Left colon (tissue), 2 donors: ENCODE results near the gene SHMT2. TPM values are rescaled to one million over a fixed set of nuclear protein-coding genes. Genes with fewer than 3 reads are reported as not detected.

Source experiments
- ATAC-seq: fragments of 200-7000 bp; cut with Tn5 transposase; one replicate; pipeline ENCODE4 v1.9.1; 2020; ENCODE audit warnings: mild to moderate bottlenecking, moderate library complexity
- DNase-seq, 2 donors: peaks; one replicate each; pipeline ENCODE4 v3.0.0-alpha.2; 2020
- intact Hi-C, 2 donors: fragments of 100-400 bp; cut with DNase I in 1 of 2; cut with micrococcal nuclease in 1 of 2; formaldehyde crosslinking; loops; one replicate each; pipeline versions ENCODE4 v1.11.2 to v1.14.0; 2022; cut with DNase I, micrococcal nuclease
- long read RNA-seq: library from polyadenylated mRNA; unstranded; transcript quantifications from one replicate; pipeline ENCODE4 v2.0.0, GENCODE V29; 2021
- total RNA-seq, 2 donors: library from RNA; stranded (reverse); fragmentation: NEBNext Ultra II Directional; extraction: Animal tissue kit (Norgen Biotek cat#: 25700); gene quantifications; one replicate each; pipeline ENCODE4 v1.2.1, GENCODE V29; 2021
- donor health status: DM: no; HTN: no; CAD: no.
- donor health status: DM: yes; HTN: yes; CAD: no.

SHMT2 gene
- 10 to 100 TPM; 45.3 to 58.8 TPM for total RNA-seq
- long read RNA-seq, transcript SHMT2-201 (12 exons, 2,537 nt): major isoform, 50 of 87 reads
- long read RNA-seq, partial matches to known transcripts: 34 of 87 reads
- long read RNA-seq, other reads (novel, unspliced or antisense): 3 of 87 reads

DNA sequence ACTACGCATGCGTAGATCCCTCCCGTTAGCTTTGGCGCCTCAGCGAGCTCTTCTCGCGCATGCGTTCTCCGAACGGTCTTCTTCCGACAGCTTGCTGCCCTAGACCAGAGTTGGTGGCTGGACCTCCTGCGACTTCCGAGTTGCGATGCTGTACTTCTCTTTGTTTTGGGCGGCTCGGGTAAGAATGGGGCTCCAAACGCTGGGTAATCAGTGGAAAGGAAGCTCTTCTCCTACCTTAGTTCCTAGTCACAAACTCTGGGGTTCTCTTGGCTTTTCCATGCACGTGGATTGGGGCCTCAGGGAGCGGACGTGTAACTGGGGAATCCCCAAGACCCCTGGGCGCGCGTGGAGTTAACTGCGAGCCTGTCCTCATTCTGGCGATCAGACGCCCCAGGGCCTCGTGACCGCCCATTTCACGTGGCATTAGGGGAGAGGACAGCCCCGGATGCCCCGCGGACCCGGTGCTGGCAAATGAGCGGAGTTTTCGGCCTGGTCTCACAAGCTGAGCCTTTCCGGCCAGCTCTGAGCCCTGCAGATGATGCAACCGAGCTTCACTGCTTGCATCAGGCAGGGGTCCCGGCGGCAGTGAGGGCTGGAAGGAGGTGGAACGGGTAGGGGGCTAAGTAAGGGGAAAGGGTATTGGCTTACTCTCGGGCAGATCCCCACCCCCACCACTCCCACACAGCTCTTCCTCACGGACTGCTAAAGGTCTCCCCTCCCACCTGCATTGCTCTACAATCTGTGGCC lies at the start of gene SHMT2:
Gene SHMT2, plus strand, starts transcription at position 78 of the 747 bp plus-strand sequence. Its CDS starts 68 bp downstream, at position 146.
- DNase-seq (peak; percentile 96), ATAC-seq (peak; percentile 80)
- intact Hi-C loops: no loop called here

GRCh38 chr12:57180321-57180989 lies 49.1 kb upstream of the SHMT2 start:
- intact Hi-C loops: no loop called here
- DNase-seq (no peak), ATAC-seq (no peak)

DNA sequence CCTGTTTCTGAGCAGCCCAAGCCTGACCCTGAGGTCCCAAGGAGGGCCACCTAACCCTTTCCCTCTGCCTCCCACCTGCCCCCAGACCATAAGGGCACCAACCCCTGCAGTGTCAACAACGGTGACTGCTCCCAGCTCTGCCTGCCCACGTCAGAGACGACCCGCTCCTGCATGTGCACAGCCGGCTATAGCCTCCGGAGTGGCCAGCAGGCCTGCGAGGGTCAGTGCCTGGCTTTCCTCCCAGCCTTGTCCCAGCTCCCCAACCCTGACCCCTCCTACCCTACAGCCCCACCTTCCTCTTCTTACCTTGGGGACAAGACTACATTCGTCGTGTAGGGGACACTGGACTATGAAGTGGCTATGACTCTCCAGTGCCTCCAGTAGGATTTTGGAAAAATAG lies 48.4 kb upstream of the SHMT2 start:
- ATAC-seq: no peak
- intact Hi-C loops: no loop called here
- DNase-seq: no peak

- ATAC-seq (no peak), DNase-seq (no peak)
- intact Hi-C loops: loop anchor here in 1 of 2 donors (2.0 kb wide), 1 partner anchor 57 kb away; no protein-coding TSS in a partner anchor
Observed at GRCh38 chr12:57181561-57182155, 47.9 kb upstream of the SHMT2 start.

- DNase-seq (peak; percentile 60 to 87), ATAC-seq (peak; percentile 95)
- intact Hi-C loops: loop anchor here in 1 of 2 donors (2.0 kb wide), 1 partner anchor 58 kb away; no protein-coding TSS in a partner anchor
Observed at GRCh38 chr12:57182918-57183575, 46.5 kb upstream of the SHMT2 start.

- intact Hi-C loops: loop anchor here in 1 of 2 donors (2.0 kb wide), 1 partner anchor 59 kb away; no protein-coding TSS in a partner anchor
- ATAC-seq (no peak), DNase-seq (no peak)
Observed at GRCh38 chr12:57183939-57184725, 45.4 kb upstream of the SHMT2 start.

DNA sequence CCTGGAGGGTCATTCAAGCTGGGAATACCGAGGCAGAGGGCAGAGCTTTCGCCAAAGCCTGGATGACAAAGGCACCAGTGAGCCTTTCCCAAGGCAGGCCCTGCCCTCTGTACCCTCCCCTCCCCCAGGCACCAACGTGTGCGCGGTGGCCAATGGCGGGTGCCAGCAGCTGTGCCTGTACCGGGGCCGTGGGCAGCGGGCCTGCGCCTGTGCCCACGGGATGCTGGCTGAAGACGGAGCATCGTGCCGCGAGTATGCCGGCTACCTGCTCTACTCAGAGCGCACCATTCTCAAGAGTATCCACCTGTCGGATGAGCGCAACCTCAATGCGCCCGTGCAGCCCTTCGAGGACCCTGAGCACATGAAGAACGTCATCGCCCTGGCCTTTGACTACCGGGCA lies 44.1 kb upstream of the SHMT2 start:
- no peak for ATAC-seq
- intact Hi-C loops: no loop called here
- no peak for DNase-seq

DNA sequence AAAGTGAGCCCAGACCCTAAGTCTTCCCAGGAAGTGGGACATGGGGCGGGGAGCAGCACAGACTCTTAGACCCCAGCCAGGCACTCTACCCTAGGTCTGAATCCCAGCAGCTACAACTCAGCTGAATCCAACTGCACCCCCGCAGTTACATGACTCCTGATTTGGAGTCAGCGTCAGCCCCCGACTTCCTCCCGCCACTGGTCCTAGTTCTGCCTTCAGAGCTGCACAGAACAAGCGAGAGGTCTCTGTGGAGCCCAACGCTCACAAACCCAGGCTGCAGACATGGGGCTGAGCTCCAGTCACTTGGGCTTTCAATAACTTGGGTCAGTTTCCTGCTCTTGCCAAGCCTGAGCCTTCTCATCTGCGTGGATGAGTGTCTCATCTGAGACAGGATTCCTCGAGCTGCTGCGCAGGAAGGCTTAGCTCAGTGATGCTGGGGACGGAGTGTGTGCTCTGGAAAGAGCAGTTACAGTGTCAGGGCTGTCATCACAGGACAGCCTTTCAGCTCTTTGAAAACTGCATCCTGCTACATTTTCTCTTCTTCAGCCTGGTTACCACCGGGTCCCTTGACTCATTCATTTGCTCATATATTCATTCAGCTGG lies 43.5 kb upstream of the SHMT2 start:
- ATAC-seq (no peak), DNase-seq (no peak)
- intact Hi-C loops: no loop called here

GRCh38 chr12:57187222-57188089 lies 42.1 kb upstream of the SHMT2 start:
- DNase-seq: no peak
- intact Hi-C loops: no loop called here
- no peak for ATAC-seq

GRCh38 chr12:57188090-57188425 lies 41.5 kb upstream of the SHMT2 start:
- DNase-seq (no peak), ATAC-seq (no peak)
- intact Hi-C loops: no loop called here

- ATAC-seq: no peak
- intact Hi-C loops: no loop called here
- no peak for DNase-seq
Observed at GRCh38 chr12:57190037-57190436, 39.5 kb upstream of the SHMT2 start.

DNA sequence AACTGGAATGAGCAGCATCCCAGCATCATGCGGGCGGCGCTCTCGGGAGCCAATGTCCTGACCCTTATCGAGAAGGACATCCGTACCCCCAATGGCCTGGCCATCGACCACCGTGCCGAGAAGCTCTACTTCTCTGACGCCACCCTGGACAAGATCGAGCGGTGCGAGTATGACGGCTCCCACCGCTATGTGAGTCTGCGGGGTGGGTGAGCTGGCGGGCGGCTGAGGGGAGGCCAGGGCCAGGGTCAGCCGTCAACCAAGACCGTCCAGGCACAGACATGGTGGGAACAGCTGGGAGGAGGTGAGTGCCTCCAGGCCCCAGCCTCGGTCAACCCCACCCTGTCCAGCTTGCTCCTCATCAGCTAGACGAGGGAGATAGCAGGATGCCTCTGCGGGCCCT lies 38.7 kb upstream of the SHMT2 start:
- no peak for DNase-seq
- intact Hi-C loops: no loop called here
- no peak for ATAC-seq

DNA sequence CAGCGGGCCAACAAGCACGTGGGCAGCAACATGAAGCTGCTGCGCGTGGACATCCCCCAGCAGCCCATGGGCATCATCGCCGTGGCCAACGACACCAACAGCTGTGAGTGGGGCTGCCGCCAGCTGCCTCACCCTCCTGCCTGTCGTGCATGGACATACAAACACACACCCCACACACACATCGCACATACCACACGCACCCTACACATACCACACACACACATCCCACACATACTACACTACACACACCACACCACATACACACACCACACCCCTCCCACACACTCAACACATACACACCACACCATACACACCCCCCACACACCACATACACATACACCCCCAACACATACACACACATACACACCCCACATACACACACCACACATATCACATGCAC lies 38.1 kb upstream of the SHMT2 start:
- no peak for DNase-seq
- no peak for ATAC-seq
- intact Hi-C loops: no loop called here

DNA sequence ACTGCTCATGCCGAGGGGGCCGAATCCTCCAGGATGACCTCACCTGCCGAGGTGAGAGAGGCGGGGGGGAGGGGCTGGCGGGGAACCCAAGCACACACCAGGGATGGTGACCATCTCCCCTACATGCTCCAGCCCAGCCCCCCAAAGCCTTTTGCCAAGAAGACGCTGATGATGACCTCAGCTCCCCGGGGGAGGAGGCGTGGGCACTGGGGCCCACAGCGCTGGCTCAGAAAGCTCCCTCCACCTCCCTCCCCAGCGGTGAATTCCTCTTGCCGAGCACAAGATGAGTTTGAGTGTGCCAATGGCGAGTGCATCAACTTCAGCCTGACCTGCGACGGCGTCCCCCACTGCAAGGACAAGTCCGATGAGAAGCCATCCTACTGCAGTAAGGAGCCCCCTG lies 36.6 kb upstream of the SHMT2 start:
- DNase-seq (no peak), ATAC-seq (no peak)
- intact Hi-C loops: no loop called here

DNA sequence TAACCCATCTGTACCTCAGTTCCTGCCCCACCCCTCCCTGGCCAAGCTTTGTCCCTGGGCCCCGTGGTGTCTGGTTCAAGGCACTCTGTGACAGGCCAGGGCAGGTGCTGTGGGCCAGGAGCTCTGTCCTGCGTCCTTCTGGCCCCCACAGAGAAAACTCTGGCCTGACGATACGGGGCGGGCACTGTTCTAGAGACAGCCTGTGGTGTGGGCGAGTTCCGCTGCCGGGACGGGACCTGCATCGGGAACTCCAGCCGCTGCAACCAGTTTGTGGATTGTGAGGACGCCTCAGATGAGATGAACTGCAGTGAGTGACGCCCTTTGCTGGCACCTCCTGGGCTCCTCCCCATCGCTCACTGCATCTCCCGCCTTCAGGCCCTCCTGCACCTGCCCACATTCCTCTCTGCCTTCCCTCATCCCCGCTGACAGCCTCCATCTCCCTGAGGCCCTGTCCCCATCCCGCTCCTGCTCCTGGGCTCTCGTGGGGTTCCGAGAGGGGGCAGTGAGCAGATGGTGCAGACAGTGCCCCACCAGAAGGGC lies 35.7 kb upstream of the SHMT2 start:
- no peak for ATAC-seq
- intact Hi-C loops: no loop called here
- no peak for DNase-seq

DNA sequence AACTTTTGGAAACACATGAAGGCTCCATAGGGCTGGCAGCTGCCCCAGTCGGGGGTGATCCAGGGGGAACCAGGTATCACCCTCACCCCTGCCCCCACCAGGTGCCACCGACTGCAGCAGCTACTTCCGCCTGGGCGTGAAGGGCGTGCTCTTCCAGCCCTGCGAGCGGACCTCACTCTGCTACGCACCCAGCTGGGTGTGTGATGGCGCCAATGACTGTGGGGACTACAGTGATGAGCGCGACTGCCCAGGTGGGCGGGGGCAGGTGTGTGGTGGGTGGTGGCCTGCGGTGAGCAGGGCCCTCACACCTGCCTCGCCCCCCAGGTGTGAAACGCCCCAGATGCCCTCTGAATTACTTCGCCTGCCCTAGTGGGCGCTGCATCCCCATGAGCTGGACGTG lies 35.3 kb upstream of the SHMT2 start:
- ATAC-seq (no peak), DNase-seq (no peak)
- intact Hi-C loops: no loop called here

DNA sequence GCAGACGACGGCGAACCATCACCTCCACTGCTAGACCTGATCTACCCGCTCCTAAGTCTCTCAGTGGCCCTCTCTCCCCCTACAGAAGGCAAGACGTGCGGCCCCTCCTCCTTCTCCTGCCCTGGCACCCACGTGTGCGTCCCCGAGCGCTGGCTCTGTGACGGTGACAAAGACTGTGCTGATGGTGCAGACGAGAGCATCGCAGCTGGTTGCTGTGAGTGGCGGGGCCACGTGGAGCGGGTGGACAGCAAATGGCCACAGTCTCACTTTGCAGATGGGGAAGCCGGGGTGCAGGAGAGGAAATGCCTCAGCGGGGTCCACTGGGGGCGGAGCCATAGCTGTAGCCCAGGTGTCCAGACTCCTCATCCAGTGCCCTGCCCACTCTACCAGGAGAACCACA lies 34.3 kb upstream of the SHMT2 start:
- intact Hi-C loops: no loop called here
- DNase-seq: no peak
- ATAC-seq: no peak
